Psoas muscle (tissue), 8 donors: ENCODE measurements around the gene DOCK2. TPM values are rescaled to one million over a fixed set of nuclear protein-coding genes. Genes with fewer than 3 reads are reported as not detected.

Source experiments
- ATAC-seq, 4 donors: fragments of 200-7000 bp; cut with Tn5 transposase; one replicate each; pipeline ENCODE4 v1.9.1; 2020; ENCODE audit warnings: moderate library complexity in 3 of 4, mild to moderate bottlenecking in 2 of 4
- DNase-seq, 2 donors: peaks; one replicate each; pipeline ENCODE4 v3.0.0-alpha.2; 2020
- H3K27ac ChIP-seq: fragments of 200-600 bp; one replicate; pipeline ENCODE4 v1.8.0; 2022
- H3K27me3 ChIP-seq, 3 donors: fragments of 200-600 bp in 1 of 3; one replicate each; pipeline versions ENCODE4 v1.6.1 to v1.8.0; 2013 to 2022; ENCODE audit warnings: low read length in 2 of 3, mild to moderate bottlenecking in 2 of 3, moderate library complexity in 1 of 3; ENCODE audit not compliant: insufficient read depth in 3 of 3
- H3K36me3 ChIP-seq, 2 donors: fragments of 200-600 bp in 1 of 2; one replicate each; pipeline versions ENCODE4 v1.6.1 to v1.8.0; 2013 to 2022; ENCODE audit warnings: low read depth in 1 of 2, mild to moderate bottlenecking in 1 of 2, moderate library complexity in 1 of 2; ENCODE audit not compliant: insufficient read depth in 1 of 2
- H3K4me1 ChIP-seq: fragments of 200-600 bp; one replicate; pipeline ENCODE4 v1.8.0; 2022
- H3K4me3 ChIP-seq: fragments of 200-600 bp; one replicate; pipeline ENCODE4 v1.8.0; 2022; ENCODE audit warnings: mild to moderate bottlenecking
- H3K9me3 ChIP-seq: fragments of 200-600 bp; one replicate; pipeline ENCODE4 v1.8.0; 2022
- WGBS, 3 donors: extraction: QIAGEN DNeasy Blood & Tissue Kit; methylation state at CpG; one replicate each; pipeline versions ENCODE4 v1.1.6 to v1.1.7; 2013; 5-methylcytosine and 5-hydroxymethylcytosine counted together
- intact Hi-C, 2 donors: fragments of 100-400 bp; cut with DNase I; formaldehyde crosslinking; loops; one replicate each; pipeline versions ENCODE4 v1.11.0 to v1.14.2; 2022
- polyA plus RNA-seq, 3 donors: library from polyadenylated mRNA; stranded (reverse); fragments of 200-250 nt; gene quantifications; one replicate each; pipeline ENCODE4 v1.2.3, GENCODE V29; 2013
- total RNA-seq, 4 donors: library from RNA; stranded (reverse); fragmentation: NEBNext Ultra II Directional in 2 of 4; extraction: Animal tissue kit (Norgen Biotek cat#: 25700) in 2 of 4; gene quantifications; one replicate each; pipeline versions ENCODE4 v1.2.1 to v1.2.4, GENCODE V29; 2021 to 2023
- TF ChIP-seq, protein P1 (sequence below): fragments of 200-600 bp; IDR thresholded peaks from one replicate; pipeline ENCODE4 v1.8.0; 2022; ENCODE audit warnings: antibody characterized with exemption
- donor health status: healthy with polysubstance abuse.
- donor health status: DM: no; HTN: no; CAD: no; lungs with moderate emphysema.
- donor health status: Bipolar disorder and iron deficiency.
- donor health status: healthy.
- donor health status: DM: yes; HTN: yes; CAD: no.
- donor health status: DM: no; HTN: no; CAD: no.
- donor health status: DM: no; HTN: no; CAD: no.
- donor health status: DM: yes; HTN: yes; CAD: no.

The DOCK2 gene
- total and polyA plus RNA-seq, 7 donors: 0.37 to 4.4 (median 3.5) TPM

DNA sequence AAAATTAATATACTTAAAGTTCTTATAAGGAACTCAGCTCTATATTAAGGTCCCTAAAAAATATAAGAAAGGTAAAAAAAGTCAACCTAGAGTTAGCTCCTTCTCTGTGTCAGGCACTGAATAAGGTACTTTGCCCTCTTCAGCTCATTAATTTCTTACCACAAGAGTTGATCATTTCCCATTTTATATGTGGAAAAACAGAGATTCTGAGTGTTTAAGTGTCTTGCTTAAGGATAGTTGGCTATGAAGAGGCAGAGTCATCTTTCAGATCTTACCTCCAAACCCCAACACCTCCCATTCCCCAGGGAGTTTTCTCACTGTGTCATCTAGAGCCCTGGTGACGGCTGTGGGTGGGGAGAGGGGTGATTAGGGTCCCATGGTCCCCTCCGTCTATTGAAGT is 302.7 kb downstream of the DOCK2 start:
- TF ChIP-seq, protein P1, sequence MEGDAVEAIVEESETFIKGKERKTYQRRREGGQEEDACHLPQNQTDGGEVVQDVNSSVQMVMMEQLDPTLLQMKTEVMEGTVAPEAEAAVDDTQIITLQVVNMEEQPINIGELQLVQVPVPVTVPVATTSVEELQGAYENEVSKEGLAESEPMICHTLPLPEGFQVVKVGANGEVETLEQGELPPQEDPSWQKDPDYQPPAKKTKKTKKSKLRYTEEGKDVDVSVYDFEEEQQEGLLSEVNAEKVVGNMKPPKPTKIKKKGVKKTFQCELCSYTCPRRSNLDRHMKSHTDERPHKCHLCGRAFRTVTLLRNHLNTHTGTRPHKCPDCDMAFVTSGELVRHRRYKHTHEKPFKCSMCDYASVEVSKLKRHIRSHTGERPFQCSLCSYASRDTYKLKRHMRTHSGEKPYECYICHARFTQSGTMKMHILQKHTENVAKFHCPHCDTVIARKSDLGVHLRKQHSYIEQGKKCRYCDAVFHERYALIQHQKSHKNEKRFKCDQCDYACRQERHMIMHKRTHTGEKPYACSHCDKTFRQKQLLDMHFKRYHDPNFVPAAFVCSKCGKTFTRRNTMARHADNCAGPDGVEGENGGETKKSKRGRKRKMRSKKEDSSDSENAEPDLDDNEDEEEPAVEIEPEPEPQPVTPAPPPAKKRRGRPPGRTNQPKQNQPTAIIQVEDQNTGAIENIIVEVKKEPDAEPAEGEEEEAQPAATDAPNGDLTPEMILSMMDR: no peak
- WGBS, 3 donors: 68 to 77% (median 72%) methylated on average over 2 of the region's 2 CpGs

DNA sequence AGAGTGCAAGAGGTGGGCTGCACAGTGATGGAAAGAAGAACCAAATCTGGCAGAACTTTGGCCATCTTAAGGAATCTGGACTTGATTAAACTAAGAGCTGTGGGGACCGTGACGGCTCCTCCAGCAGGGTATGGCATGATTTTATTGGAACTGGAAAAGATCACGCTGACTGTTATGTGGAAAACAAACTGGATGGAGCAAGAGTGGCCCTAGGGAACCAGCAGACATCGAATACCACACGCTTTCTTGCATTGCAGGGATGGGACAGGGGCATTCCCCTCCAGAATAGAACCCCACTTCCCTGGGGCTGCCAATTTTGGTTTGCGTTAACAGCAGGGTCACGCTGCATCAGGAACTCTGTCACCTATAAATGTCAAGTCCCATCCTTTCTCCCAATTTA is 304.5 kb downstream of the DOCK2 start:
- H3K36me3 ChIP-seq: no peaks in the 10 kb centered on the region
- no peak overlapping the region for H3K4me3 ChIP-seq
- TF ChIP-seq, protein P1: no peak
- no peak for DNase-seq
- ATAC-seq: peak in 1 of 4 donors; percentile 44
- no peaks in the 10 kb centered on the region for H3K9me3 ChIP-seq
- no peaks in the 10 kb centered on the region for H3K4me1 ChIP-seq
- intact Hi-C loops: no loop called here
- H3K27me3 ChIP-seq: no peaks in the 10 kb centered on the region
- WGBS, 3 donors: 57 to 72% (median 65%) methylated on average over 7 of the region's 7 CpGs
- H3K27ac ChIP-seq: no peak overlapping the region

More for the DNA sequence above, 302.7 kb downstream of the DOCK2 start:
- Histone ChIP-seq H3K9me3 (no peaks in the 10 kb centered on the region), H3K36me3 (no peaks in the 10 kb centered on the region), H3K27ac (no peak overlapping the region), H3K27me3 (no peaks in the 10 kb centered on the region), H3K4me3 (no peak overlapping the region), H3K4me1 (no peaks in the 10 kb centered on the region)
- intact Hi-C loops: no loop called here
- DNase-seq (no peak), ATAC-seq (no peak)

DNA sequence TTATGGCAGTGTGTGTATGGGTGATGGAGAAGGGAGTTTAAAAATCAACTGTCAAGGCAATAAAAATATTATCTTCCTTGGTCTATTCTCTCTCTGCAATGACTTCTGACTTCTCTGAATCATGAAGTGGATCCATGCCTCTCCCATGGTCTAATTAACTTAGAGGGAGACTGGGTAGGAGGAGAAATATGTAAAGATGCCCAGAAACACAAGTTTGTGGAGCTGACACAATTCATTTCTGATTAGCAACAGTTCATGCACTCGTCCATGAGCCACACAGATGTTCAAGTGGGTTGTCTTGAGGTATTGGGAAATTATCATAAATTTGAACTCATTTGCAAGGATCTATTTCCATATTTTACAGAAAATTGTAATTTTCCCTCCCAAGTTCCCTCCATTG is 305.1 kb downstream of the DOCK2 start:
- no peaks in the 10 kb centered on the region for H3K36me3 ChIP-seq
- intact Hi-C loops: no loop called here
- H3K27me3 ChIP-seq: no peaks in the 10 kb centered on the region
- H3K9me3 ChIP-seq: no peaks in the 10 kb centered on the region
- H3K4me1 ChIP-seq: no peaks in the 10 kb centered on the region
- ATAC-seq: no peak
- H3K4me3 ChIP-seq: no peak overlapping the region
- DNase-seq: no peak
- WGBS, 3 donors: 12 to 30% (median 22%) methylated on average over 1 of the region's 1 CpG
- no peak overlapping the region for H3K27ac ChIP-seq
- TF ChIP-seq, protein P1: no peak

DNA sequence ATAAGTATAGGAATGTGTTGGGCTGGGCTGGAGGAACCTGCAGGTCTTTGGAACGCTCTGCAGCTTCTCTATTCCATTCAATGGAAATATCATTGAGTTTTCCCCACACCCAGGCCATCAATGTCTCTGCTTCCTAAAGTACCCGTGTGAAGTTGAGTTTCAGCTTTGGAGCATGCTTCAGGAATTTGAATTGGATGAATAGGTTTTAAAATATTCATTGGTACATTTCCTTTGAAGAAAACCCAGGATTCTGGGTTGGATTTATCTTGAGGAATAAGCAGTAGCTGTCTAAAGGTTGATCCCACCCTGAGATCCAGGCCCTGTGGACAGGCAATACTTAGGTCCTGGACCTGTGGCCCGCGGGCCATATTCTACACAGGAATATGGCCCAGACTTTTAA is 306.0 kb downstream of the DOCK2 start:
- WGBS, 3 donors: 85 to 90% (median 86%) methylated on average over 4 of the region's 4 CpGs
- ATAC-seq (no peak), DNase-seq (no peak)
- Histone ChIP-seq H3K9me3 (no peaks in the 10 kb centered on the region), H3K4me1 (no peaks in the 10 kb centered on the region), H3K36me3 (no peaks in the 10 kb centered on the region), H3K27ac (no peak overlapping the region), H3K27me3 (no peaks in the 10 kb centered on the region), H3K4me3 (no peak overlapping the region)
- intact Hi-C loops: no loop called here
- TF ChIP-seq, protein P1: no peak

DNA sequence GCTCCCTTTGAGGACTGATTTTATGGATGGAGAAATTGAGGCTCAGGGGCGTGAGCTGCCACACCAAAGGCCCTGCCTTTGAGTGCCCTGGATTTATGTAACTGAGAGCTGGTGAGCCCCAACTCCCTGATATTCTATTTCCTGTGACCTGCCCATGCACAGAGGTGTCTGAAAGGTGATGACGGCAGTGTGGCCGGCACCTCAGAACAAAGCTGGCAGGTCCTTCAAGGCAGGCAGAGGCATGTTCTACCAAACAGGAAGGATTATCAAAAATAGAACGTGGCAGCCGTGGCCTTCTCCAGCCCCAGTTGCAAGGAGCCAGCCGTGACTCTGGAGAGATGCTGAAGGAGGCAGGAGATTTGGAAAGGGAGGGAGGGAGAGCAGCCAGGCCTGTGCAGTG is 307.0 kb downstream of the DOCK2 start:
- ATAC-seq (no peak), DNase-seq (no peak)
- H3K36me3 ChIP-seq: no peaks in the 10 kb centered on the region
- H3K27me3 ChIP-seq: no peaks in the 10 kb centered on the region
- H3K4me1 ChIP-seq: no peaks in the 10 kb centered on the region
- WGBS, 3 donors: 64 to 71% (median 67%) methylated on average over 6 of the region's 6 CpGs
- no peaks in the 10 kb centered on the region for H3K9me3 ChIP-seq
- H3K27ac ChIP-seq: no peak overlapping the region
- intact Hi-C loops: no loop called here
- H3K4me3 ChIP-seq: no peak overlapping the region
- TF ChIP-seq, protein P1: no peak
